Neuronal stem cell (in vitro differentiated cells): ENCODE measurements around the gene CCDC74A.
A peak's percentile ranks its signal among the peaks of the same experiment; 100 is the strongest.
"Not testable (repeated sequence)": the region's sequence is repeated elsewhere in the genome, so short reads cannot be mapped to it uniquely, and the experiment has no call there.

Source experiments
- DNase-seq: peaks from one replicate; pipeline ENCODE4 v3.0.0-alpha.2; 2013; ENCODE audit warnings: low spot score
- H2AFZ ChIP-seq: one replicate; pipeline ENCODE4 v1.6.1; 2013; ENCODE audit warnings: mild to moderate bottlenecking, low read length, inconsistent platforms
- H2AK5ac ChIP-seq: 2 replicates; pipeline ENCODE4 v1.6.1; 2013; ENCODE audit warnings: low read depth, mild to moderate bottlenecking, inconsistent platforms, low read length, moderate library complexity, mixed read lengths
- H2BK120ac ChIP-seq: 2 replicates; pipeline ENCODE4 v1.6.1; 2013; ENCODE audit warnings: low read depth, mild to moderate bottlenecking, inconsistent platforms, low read length, moderate library complexity, mixed read lengths
- H2BK12ac ChIP-seq: one replicate; pipeline ENCODE4 v1.6.1; 2013; ENCODE audit warnings: low read length, inconsistent platforms
- H2BK15ac ChIP-seq: 2 replicates; pipeline ENCODE4 v1.6.1; 2013; ENCODE audit warnings: mild to moderate bottlenecking, low read length, inconsistent platforms, mixed read lengths
- H2BK5ac ChIP-seq: one replicate; pipeline ENCODE4 v1.6.1; 2013; ENCODE audit warnings: inconsistent platforms, mild to moderate bottlenecking, low read length, moderate library complexity
- H3K14ac ChIP-seq: one replicate; pipeline ENCODE4 v1.6.1; 2013; ENCODE audit warnings: low read length, inconsistent platforms
- H3K18ac ChIP-seq: 2 replicates; pipeline ENCODE4 v1.6.1; 2013; ENCODE audit warnings: low read length, inconsistent platforms
- H3K23ac ChIP-seq: 2 replicates; pipeline ENCODE4 v1.6.1; 2013; ENCODE audit warnings: low read depth, mild to moderate bottlenecking, mixed read lengths, low read length, inconsistent platforms; ENCODE audit not compliant: poor library complexity
- H3K27ac ChIP-seq: replicated peaks from 3 replicates; pipeline ENCODE4 v1.5.1; 2013; ENCODE audit warnings: low read length, inconsistent platforms
- H3K27me3 ChIP-seq, 3 experiments: 2 replicates each; pipeline ENCODE4 v1.6.1; 2013; ENCODE audit warnings: low read length in 3 of 3, mild to moderate bottlenecking in 2 of 3, inconsistent platforms in 1 of 3, low read depth in 1 of 3, mixed read lengths in 1 of 3, moderate library complexity in 1 of 3; ENCODE audit not compliant: control insufficient read depth in 3 of 3, insufficient read depth in 3 of 3
- H3K36me3 ChIP-seq, 2 donors: replicated peaks in 1 of 2; 2 replicates each; pipeline ENCODE4 v1.6.1; 2013; ENCODE audit warnings: low read length in 2 of 2; ENCODE audit not compliant: control insufficient read depth in 2 of 2, insufficient read depth in 2 of 2
- H3K4ac ChIP-seq: 2 replicates; pipeline ENCODE4 v1.6.1; 2013; ENCODE audit warnings: inconsistent platforms, mild to moderate bottlenecking, low read length, moderate library complexity
- H3K4me1 ChIP-seq, 2 donors: 1 replicate in 1 of 2; 2 replicates in 1 of 2; pipeline ENCODE4 v1.6.1; 2013; ENCODE audit warnings: low read length in 2 of 2, low read depth in 1 of 2; ENCODE audit not compliant: control insufficient read depth in 2 of 2, insufficient read depth in 1 of 2
- H3K4me2 ChIP-seq: one replicate; pipeline ENCODE4 v1.6.1; 2013; ENCODE audit warnings: mild to moderate bottlenecking, low read length, inconsistent platforms; ENCODE audit not compliant: insufficient read depth, poor library complexity, severe bottlenecking
- H3K4me3 ChIP-seq, 2 donors: 2 replicates each; pipeline ENCODE4 v1.5.1; 2013; ENCODE audit warnings: low read length in 2 of 2, mild to moderate bottlenecking in 2 of 2, inconsistent platforms in 1 of 2, moderate library complexity in 1 of 2
- H3K79me1 ChIP-seq: one replicate; pipeline ENCODE4 v1.6.1; 2013; ENCODE audit warnings: low read depth, mild to moderate bottlenecking, inconsistent platforms, low read length, moderate library complexity
- H3K9ac ChIP-seq: one replicate; pipeline ENCODE4 v1.6.1; 2013; ENCODE audit warnings: mild to moderate bottlenecking, low read depth, low read length, inconsistent platforms; ENCODE audit not compliant: poor library complexity
- H3K9me3 ChIP-seq, 2 donors: replicated peaks in 1 of 2; 2 replicates each; pipeline versions ENCODE3 to v1.6.1; 2013; ENCODE audit warnings: low read length in 2 of 2, mild to moderate bottlenecking in 2 of 2, inconsistent platforms in 1 of 2, low read depth in 1 of 2, mixed read lengths in 1 of 2, moderate library complexity in 1 of 2; ENCODE audit not compliant: control insufficient read depth in 2 of 2, insufficient read depth in 1 of 2
- H4K8ac ChIP-seq: one replicate; pipeline ENCODE4 v1.6.1; 2013; ENCODE audit warnings: low read depth, mild to moderate bottlenecking, inconsistent platforms, low read length, moderate library complexity
- H4K91ac ChIP-seq: one replicate; pipeline ENCODE4 v1.6.1; 2013; ENCODE audit warnings: low read length, low read depth, mild to moderate bottlenecking, inconsistent platforms; ENCODE audit not compliant: poor library complexity
- WGBS, 2 donors: extraction: QIAGEN DNeasy Blood & Tissue Kit; methylation state at CpG; one replicate each; pipeline ENCODE4 v1.1.7; 2013; ENCODE audit warnings: missing lambda C conversion rate in 2 of 2, mixed read lengths in 1 of 2; ENCODE audit not compliant: insufficient read length in 2 of 2, insufficient replicate concordance in 1 of 2; ENCODE audit errors: extremely low coverage in 2 of 2; 5-methylcytosine and 5-hydroxymethylcytosine counted together

Gene CCDC74A

GRCh38 chr2:131519871-131520470 is 7.7 kb upstream of the CCDC74A start:
- not testable (repeated sequence) for H3K27me3 ChIP-seq, H2BK12ac ChIP-seq, H3K4ac ChIP-seq, H2BK5ac ChIP-seq, H3K4me3 ChIP-seq, H3K79me1 ChIP-seq, H4K91ac ChIP-seq, H2AFZ ChIP-seq, H3K27ac ChIP-seq, H4K8ac ChIP-seq, H2AK5ac ChIP-seq, H3K23ac ChIP-seq, H3K4me2 ChIP-seq, DNase-seq, H3K4me1 ChIP-seq, H2BK120ac ChIP-seq, H3K9me3 ChIP-seq, H3K14ac ChIP-seq, H2BK15ac ChIP-seq, H3K18ac ChIP-seq
- peaks cover 9 to 34% of the 10 kb centered on the region in 2 donors for H3K36me3 ChIP-seq
- peak overlapping the region; percentile 60 for H3K9ac ChIP-seq
- WGBS, 2 donors, result no CpG with 5 or more reads among the region's 24 CpGs

- no peak overlapping the region for H4K8ac ChIP-seq
- no peak overlapping the region for H3K9ac ChIP-seq
- H2BK5ac ChIP-seq, result no peak overlapping the region
- no peak overlapping the region for H2BK15ac ChIP-seq
- no peaks in the 10 kb centered on the region for H3K9me3 ChIP-seq
- H3K4me3 ChIP-seq, result no peak overlapping the region
- no peaks in the 10 kb centered on the region for H3K27me3 ChIP-seq
- no peak overlapping the region for H3K4me2 ChIP-seq
- no peak overlapping the region for H3K4ac ChIP-seq
- H3K4me1 ChIP-seq, result no peaks in the 10 kb centered on the region
- peaks cover 2% of the 10 kb centered on the region for H3K79me1 ChIP-seq
- no peak for DNase-seq
- no peak overlapping the region for H3K27ac ChIP-seq
- H3K14ac ChIP-seq, result no peak overlapping the region
- no peak overlapping the region for H2AK5ac ChIP-seq
- H3K23ac ChIP-seq, result no peak overlapping the region
- no peak overlapping the region for H3K18ac ChIP-seq
- H2AFZ ChIP-seq, result no peak overlapping the region
- H4K91ac ChIP-seq, result no peak overlapping the region
- no peak overlapping the region for H2BK12ac ChIP-seq
- peaks cover 9 to 34% of the 10 kb centered on the region in 2 donors for H3K36me3 ChIP-seq
- no CpG with 5 or more reads among the region's 10 CpGs for WGBS, 2 donors
- H2BK120ac ChIP-seq, result no peak overlapping the region
These were observed 7.2 kb upstream of the CCDC74A start for GRCh38 chr2:131520526-131520925.

- not testable (repeated sequence) for H3K9ac ChIP-seq, H3K23ac ChIP-seq, H2AFZ ChIP-seq, H3K27me3 ChIP-seq, H2BK15ac ChIP-seq, H2BK120ac ChIP-seq, H3K9me3 ChIP-seq, H3K4me3 ChIP-seq, DNase-seq, H2BK5ac ChIP-seq, H2BK12ac ChIP-seq, H3K4ac ChIP-seq, H3K4me2 ChIP-seq, H3K18ac ChIP-seq, H2AK5ac ChIP-seq, H3K27ac ChIP-seq, H3K4me1 ChIP-seq, H3K79me1 ChIP-seq, H4K91ac ChIP-seq, H4K8ac ChIP-seq, H3K14ac ChIP-seq
- WGBS, 2 donors, result no CpG with 5 or more reads among the region's 6 CpGs
- peaks cover 9 to 30% of the 10 kb centered on the region in 2 donors for H3K36me3 ChIP-seq
These were observed 6.2 kb upstream of the CCDC74A start for GRCh38 chr2:131521524-131521923.

GRCh38 chr2:131521961-131522781 is 5.5 kb upstream of the CCDC74A start:
- Histone ChIP-seq H3K27ac (no peak overlapping the region), H3K27me3 (no peaks in the 10 kb centered on the region), H3K9me3 (no peaks in the 10 kb centered on the region), H3K14ac (no peak overlapping the region), H2BK15ac (no peak overlapping the region), H4K8ac (no peak overlapping the region), H3K18ac (peak overlapping the region; percentile 17), H3K36me3 (peaks cover 9 to 27% of the 10 kb centered on the region in 2 donors), H3K23ac (no peak overlapping the region), H2BK5ac (peak overlapping the region; percentile 66), H2BK12ac (no peak overlapping the region), H3K4me2 (no peak overlapping the region), H3K4ac (no peak overlapping the region), H2AK5ac (no peak overlapping the region), H3K9ac (no peak overlapping the region), H2AFZ (no peak overlapping the region), H3K4me3 (no peak overlapping the region), H4K91ac (no peak overlapping the region), H3K4me1 (no peaks in the 10 kb centered on the region), H3K79me1 (peaks cover 2% of the 10 kb centered on the region), H2BK120ac (no peak overlapping the region)
- DNase-seq, result no peak
- no CpG with 5 or more reads among the region's 20 CpGs for WGBS, 2 donors
